ENCODE data around the gene TMEM25. TPM values are rescaled to one million over a fixed set of nuclear protein-coding genes. Genes with fewer than 3 reads are reported as not detected.

The TMEM25 gene
- total RNA-seq, 1 experiment from 2014 or later = 24.5 TPM

DNA sequence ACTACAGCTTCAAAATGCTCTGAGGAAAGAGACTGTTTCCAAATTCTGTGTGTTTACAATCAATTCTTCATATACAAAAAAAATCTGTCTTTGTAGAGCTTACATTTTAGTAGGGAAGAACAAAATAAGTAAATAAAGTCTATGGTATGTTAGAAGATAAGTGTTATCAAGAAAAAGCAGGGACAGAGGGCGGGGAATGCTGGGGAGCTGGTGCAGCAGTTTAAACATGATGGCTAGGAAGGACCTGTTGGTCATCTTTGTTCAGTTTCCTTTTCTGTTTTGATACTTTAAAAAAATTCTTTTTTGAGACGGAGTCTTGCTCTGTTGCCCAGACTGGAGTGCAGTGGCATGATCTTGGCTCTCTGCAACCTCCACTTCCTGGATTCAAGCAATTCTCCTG lies 16.1 kb downstream of the TMEM25 start:
- H3K9ac ChIP-seq (ENCODE audit: extremely low read depth, insufficient read length, low read length) = no peak overlapping the region
- no peak overlapping the region for H3K27ac ChIP-seq (ENCODE audit: insufficient read length, low read depth, low read length)
- Mint-ChIP-seq H3K4me1 (no peaks in the 10 kb centered on the region), H3K36me3 (ENCODE audit: insufficient read depth in 1 of 3, low read depth in 3 of 3) (peaks cover 0 to 14% (median 10%) of the 10 kb centered on the region in 3 experiments; a peak in 5 of 7 replicates), H3K27me3 (ENCODE audit: low read depth) (no peaks in the 10 kb centered on the region), H3K27ac (no peak overlapping the region; a peak in 1 of 7 replicates), H3K9me3 (no peaks in the 10 kb centered on the region), H3K4me3 (no peak overlapping the region)
- no peaks in the 10 kb centered on the region for H3K23me2 ChIP-seq (ENCODE audit: insufficient read length, low read depth, low read length, poor library complexity, severe bottlenecking)
- no peak overlapping the region for H2BK15ac ChIP-seq (ENCODE audit: low read depth, low read length)
- no peak overlapping the region for H4K91ac ChIP-seq (ENCODE audit: insufficient read length, low read depth, low read length)
- H2AK5ac ChIP-seq (ENCODE audit: insufficient read length, low read length) = no peak overlapping the region
- H3K18ac ChIP-seq (ENCODE audit: insufficient read length, low read depth, low read length) = no peak overlapping the region
- H3K56ac ChIP-seq (ENCODE audit: insufficient read length, low read depth, low read length) = no peak overlapping the region
- H3K27me3 ChIP-seq (ENCODE audit: insufficient read depth, low read length) = no peaks in the 10 kb centered on the region
- no peak overlapping the region for H2BK120ac ChIP-seq (ENCODE audit: low read depth, low read length, poor library complexity, severe bottlenecking)
- H2BK12ac ChIP-seq (ENCODE audit: insufficient read length, low read depth, low read length) = no peak overlapping the region
- no peaks in the 10 kb centered on the region for H3K9me3 ChIP-seq (ENCODE audit: control insufficient read depth, low read depth, low read length)
- no peak overlapping the region for H3K4ac ChIP-seq (ENCODE audit: low read depth, low read length)
- H3K14ac ChIP-seq (ENCODE audit: insufficient read depth, low read length) = no peak overlapping the region
- no peak overlapping the region for H4K5ac ChIP-seq (ENCODE audit: insufficient read length, low read depth, low read length)
- no peaks in the 10 kb centered on the region for H3K79me1 ChIP-seq (ENCODE audit: insufficient read depth, low read depth, low read length, poor library complexity, severe bottlenecking)
- TF ChIP-seq, protein P1, sequence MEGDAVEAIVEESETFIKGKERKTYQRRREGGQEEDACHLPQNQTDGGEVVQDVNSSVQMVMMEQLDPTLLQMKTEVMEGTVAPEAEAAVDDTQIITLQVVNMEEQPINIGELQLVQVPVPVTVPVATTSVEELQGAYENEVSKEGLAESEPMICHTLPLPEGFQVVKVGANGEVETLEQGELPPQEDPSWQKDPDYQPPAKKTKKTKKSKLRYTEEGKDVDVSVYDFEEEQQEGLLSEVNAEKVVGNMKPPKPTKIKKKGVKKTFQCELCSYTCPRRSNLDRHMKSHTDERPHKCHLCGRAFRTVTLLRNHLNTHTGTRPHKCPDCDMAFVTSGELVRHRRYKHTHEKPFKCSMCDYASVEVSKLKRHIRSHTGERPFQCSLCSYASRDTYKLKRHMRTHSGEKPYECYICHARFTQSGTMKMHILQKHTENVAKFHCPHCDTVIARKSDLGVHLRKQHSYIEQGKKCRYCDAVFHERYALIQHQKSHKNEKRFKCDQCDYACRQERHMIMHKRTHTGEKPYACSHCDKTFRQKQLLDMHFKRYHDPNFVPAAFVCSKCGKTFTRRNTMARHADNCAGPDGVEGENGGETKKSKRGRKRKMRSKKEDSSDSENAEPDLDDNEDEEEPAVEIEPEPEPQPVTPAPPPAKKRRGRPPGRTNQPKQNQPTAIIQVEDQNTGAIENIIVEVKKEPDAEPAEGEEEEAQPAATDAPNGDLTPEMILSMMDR (conservative IDR thresholded peaks at IDR 0.05) = no peak
- H4K20me1 ChIP-seq (ENCODE audit: control insufficient read depth, insufficient read depth, insufficient read length) = no peaks in the 10 kb centered on the region
- H3T11ph ChIP-seq (ENCODE audit: low read length) = no peak overlapping the region
- no peak overlapping the region for H2BK5ac ChIP-seq (ENCODE audit: insufficient read length, low read length)
- H3K4me2 ChIP-seq (ENCODE audit: insufficient read depth, insufficient read length, low read length) = no peak overlapping the region
- no peaks in the 10 kb centered on the region for H3K4me1 ChIP-seq (ENCODE audit: insufficient read depth, low read length)
- H2BK20ac ChIP-seq (ENCODE audit: low read depth, low read length, poor library complexity, severe bottlenecking) = no peak overlapping the region
- DNase-seq = no peak
- H3K23ac ChIP-seq (ENCODE audit: insufficient read length, low read depth, low read length) = no peak overlapping the region
- H4K8ac ChIP-seq (replicated peaks; ENCODE audit: insufficient read length, low read depth, low read length) = no peak overlapping the region
- WGBS (ENCODE audit: extremely low coverage, insufficient read length, low lambda C conversion rate) = no CpG with 5 or more reads among the region's 2 CpGs
- no peaks in the 10 kb centered on the region for H3K79me2 ChIP-seq (ENCODE audit: insufficient read depth, low read length)
- no peak overlapping the region for H2AFZ ChIP-seq (ENCODE audit: low read length)

Measured in H9 (cell line).